ENCODE data around the gene LCE2B.
"Not testable (repeated sequence)": the region's sequence is repeated elsewhere in the genome, so short reads cannot be mapped to it uniquely, and the experiment has no call there.

Gene LCE2B

DNA sequence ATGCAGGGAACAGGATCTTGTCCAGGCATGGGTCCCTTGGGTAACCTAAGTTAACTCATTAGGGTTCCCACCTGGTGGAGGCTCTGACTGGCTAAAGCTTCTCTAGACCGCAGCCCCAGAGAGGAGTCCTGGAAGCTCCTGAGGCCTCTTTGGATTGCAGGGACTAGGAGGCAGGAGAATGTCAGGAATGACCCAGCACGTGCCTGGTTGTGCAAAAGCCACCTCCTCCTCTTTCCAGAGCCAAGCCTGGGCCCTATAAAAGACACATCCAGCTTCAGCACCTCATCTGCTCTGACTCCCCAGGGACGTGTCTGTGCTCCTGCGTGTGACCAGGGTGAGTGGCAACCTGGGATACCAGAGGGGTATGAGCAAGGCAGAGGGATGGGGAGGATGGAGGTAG lies at the start of gene LCE2B:
Gene LCE2B (plus strand): TSS at position 301 of the 400 bp plus-strand sequence. CDS start 721 bp downstream, outside the sequence.
- not testable (repeated sequence) for DNase-seq

DNA sequence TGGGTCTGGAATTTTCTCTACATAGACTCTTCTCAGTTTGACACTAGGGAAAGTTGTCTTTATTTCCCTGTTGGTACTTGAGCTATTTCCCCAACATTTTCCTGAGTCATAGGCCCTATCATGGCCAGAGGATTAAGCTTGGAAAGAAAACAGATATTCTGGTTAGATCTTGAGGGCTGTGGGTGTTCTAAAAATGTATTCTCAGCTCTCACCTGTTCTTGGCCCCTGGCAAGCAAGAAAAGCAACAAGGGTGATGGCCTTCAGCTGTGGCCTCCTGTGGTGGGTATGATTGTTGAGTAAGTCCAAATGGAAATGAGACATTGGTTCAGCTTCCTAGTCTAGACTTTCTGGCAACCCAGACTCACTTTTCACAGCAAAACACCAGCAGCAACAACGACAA lies 45.6 kb upstream of the LCE2B start:
- no peak for DNase-seq

DNA sequence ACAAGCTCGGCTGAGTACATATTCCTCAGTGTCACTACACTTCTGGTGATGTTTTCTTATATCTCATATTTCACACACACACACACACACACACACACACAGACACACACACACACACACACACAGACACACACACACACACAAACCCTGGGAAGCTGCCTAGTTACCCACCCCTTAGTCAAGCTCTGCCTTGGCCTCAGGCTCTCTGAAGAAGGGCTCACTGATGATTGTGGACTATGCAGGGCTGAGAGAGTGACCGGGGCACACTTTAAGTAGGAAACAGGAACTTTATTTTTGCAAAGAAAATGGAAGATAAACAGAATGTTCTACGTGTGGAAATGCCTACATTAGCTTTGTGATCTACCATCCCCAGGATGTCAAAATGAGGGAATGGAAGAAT lies 42.0 kb upstream of the LCE2B start:
- DNase-seq = no peak

DNA sequence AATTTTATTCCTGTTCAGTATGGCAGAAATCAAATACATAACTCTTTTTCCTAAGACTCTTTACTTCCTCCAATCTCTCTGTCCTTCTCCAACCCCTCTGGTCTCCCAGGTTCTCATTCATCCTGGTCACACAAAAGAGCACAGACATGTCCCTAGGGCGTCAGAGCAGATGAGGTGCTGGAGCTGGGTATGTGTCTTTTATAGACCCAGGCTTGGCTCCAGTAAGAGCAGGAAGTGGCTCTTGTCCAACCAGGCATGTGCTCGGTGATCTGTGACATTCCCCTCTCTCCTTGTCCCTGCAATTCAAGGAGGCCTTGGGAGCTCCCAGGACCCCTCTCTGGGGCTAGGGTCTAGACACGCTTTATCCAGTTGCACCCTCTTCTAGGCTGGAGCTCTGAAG lies 40.8 kb upstream of the LCE2B start:
- DNase-seq = no peak

- DNase-seq = no peak
Observed at GRCh38 chr1:152646656-152647055, 39.3 kb upstream of the LCE2B start.

GRCh38 chr1:152654110-152654509 lies 31.8 kb upstream of the LCE2B start:
- DNase-seq = peak; percentile 76

DNA sequence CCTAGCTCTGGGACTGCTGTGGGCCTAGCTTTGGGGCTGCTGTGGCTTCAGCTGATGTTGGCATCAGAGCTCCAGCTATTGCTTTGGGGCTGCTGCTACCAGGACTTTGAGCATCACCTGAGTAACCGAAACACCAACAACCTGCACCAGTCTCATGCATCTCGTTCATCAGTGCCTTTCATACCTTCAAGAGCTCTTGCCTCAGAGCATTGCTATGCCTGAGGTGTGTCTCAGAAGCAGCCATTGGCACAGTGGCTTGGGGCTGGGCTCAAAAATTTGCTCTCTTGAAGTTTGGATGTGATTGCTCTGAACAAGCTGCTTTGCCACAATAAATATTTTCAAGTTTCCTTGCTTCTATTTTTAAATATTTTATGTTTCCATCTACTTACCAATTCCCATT lies 29.5 kb upstream of the LCE2B start:
- no peak for DNase-seq

DNA sequence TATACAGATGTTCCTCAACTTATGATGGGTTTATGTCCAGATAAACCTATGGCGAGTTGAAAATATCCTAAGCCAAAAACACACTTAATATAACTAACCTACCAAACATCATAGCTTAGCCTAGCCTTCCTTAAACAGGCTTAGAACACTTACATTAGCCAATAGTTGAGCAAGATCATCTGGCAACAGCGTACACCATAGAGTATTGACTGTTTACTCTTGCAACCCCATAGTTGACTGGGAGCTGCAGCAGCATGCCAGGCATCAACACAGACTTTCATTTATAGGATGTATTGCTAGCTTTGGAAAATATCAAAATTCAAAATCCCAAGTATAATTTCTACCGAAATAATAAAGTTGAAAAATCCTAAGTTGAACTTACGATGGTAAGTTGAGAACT lies 28.2 kb upstream of the LCE2B start:
- DNase-seq = no peak

DNA sequence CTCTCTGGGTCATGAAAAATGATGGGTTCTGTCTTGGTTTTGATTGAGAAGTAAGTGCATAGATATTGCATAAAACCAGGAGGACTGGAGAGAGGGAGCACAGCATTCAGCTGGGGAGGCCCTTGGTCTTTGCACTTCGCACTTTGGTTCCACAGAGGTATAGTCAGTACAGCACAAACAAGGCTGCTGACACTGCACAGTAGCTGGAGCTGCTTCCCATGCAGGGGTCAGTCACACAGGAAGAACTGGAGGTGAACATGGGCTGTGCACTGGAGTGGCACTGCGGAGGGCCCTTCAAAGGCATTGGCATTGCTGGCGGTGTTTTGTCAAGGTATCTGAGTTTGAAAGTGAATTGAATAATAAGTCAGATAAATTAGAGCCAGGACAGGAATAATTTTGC lies 27.3 kb upstream of the LCE2B start:
- DNase-seq = no peak

- DNase-seq = no peak
Observed at GRCh38 chr1:152663098-152663497, 22.8 kb upstream of the LCE2B start, which contains the start of gene LCE2D. LCE2D (plus strand) TSS chr1:152663380; CDS start chr1:152664106, 726 bp downstream.

GRCh38 chr1:152666171-152666570 lies 19.8 kb upstream of the LCE2B start:
- DNase-seq = not testable (repeated sequence)

- DNase-seq = no peak
Observed at GRCh38 chr1:152667648-152668047, 18.3 kb upstream of the LCE2B start.

GRCh38 chr1:152673016-152673415 lies 12.9 kb upstream of the LCE2B start:
- no peak for DNase-seq

DNA sequence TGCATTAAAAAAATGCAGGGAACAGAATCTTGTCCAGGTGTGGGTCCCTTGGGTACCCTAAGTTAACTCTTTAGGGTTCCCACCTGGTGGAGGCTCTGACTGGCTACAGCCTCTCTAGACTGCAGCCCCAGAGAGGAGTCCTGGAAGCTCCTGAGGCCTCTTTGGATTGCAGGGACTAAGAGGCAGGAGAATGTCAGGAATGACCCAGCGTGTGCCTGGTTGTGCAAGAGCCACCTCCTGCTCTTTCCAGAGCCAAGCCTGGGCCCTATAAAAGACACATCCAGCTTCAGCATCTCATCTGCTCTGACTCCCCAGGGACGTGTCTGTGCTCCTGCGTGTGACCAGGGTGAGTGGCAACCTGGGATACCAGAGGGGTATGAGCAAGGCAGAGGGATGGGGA lies 10.9 kb upstream of the LCE2B start, which contains the start of gene LCE2C:
Gene LCE2C (plus strand): TSS at position 297 of the 400 bp plus-strand sequence. CDS start 737 bp downstream, outside the sequence.
- not testable (repeated sequence) for DNase-seq

GRCh38 chr1:152679459-152679858 lies 6.5 kb upstream of the LCE2B start:
- no peak for DNase-seq

- no peak for DNase-seq
Observed at GRCh38 chr1:152681616-152682015, 4.3 kb upstream of the LCE2B start.

DNA sequence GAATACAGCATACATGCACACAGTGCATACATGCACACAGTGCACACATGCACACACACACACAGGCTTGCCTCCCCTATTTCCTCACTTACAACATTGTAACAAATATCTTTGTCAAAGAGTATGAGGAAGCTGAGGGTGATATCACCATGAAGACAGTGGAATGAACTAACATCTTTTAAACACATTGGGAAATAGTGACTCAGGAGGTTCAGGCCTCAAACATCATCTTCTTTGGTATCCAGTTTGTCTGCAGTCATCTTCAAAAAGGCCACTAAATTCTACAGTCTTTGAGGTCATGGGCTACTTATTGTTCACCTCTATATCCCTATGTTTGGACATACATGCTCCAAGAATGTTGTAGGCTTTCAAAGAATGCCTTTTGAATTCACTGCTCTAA lies 2.1 kb upstream of the LCE2B start:
- DNase-seq = no peak

DNA sequence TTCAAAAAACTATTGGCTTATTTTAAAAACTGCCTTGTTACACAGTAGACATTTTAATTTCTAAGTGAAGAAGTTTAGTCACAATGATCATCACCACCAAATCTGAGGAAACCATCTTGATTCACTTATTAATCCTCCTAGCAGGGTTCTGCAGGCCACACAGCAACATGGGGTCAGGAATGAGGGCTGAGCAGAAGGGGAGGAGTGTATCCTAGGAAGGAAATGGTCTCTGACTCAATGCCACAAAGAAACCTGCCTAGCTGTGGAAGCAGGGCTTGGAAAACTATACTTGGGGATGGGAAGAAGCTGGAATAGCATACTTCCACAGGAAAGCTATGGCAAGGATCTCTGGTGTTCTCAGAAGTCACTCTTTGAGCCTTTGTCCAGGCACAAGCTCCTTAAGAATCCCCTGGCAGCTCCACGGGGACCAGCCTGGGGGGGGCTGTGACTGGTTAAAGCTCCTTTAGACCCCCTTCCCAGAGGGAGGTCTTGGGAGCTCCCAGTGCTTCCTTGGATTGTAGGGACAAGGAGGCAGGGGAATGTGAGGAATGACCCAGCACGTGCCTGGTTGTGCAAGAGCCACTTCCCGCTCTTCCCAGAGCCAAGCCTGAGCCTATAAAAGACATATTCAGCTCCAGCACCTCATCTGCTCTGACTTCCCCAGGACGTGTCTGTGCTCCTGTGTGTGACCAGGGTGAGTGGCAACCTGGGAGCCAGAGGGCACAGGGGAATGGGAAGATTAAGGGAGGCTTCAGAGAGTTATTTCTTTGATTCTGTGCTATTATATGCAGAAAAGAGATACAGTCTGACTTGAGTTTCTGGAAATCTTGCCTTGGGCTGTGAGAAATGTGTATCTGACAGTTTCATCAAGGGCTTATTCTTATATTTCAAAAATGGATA lies 12.0 kb downstream of the LCE2B start, which contains the start of gene LCE2A:
Gene LCE2A (plus strand): TSS at position 645 of the 900 bp plus-strand sequence. CDS start 557 bp downstream, outside the sequence.
- DNase-seq = no peak

DNA sequence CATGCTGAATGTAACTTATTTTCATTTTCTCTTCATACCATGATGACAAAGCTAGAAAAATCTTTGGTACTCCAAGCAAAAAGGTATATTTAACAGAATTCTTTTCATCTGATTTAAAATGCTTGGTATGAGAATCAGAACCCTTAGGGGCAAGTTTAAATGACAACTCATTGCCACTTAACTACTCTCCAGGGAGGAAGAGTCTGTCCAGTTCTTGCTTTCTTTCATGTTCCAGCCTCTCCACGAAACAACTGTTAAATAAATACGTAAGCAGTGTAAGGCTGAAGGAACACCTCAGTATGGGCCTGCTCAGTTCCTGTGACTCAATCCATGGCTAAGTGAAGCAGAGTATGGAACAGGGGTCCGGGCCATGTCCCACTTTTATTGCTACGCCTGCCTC lies 13.8 kb downstream of the LCE2B start:
- no peak for DNase-seq

GRCh38 chr1:152707860-152708259 lies 21.9 kb downstream of the LCE2B start, which contains the start of gene LCE4A:
LCE4A (plus strand) TSS chr1:152708160; CDS start chr1:152709076, 916 bp downstream.
- DNase-seq = no peak

- no peak for DNase-seq
Observed at GRCh38 chr1:152718238-152718637, 32.3 kb downstream of the LCE2B start.

DNA sequence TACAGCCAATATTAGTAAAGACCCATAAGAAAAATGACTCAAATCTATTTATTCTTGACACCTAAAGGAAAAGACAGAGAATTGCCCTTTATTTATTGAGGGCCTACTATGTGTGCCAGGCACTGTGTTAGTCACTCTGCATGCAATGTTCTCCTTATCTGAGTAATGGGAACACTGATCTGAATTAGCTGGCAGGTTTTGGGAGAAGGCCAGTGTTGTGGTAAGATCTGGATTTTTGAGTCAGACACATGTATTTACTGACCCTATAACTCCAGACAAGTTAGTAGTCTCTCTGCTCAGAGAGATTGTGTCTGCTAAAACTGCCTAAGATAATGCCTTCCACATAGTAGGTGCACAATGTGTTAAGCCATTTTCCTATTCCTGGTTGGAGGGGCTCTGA lies 39.3 kb downstream of the LCE2B start:
- DNase-seq = no peak

DNA sequence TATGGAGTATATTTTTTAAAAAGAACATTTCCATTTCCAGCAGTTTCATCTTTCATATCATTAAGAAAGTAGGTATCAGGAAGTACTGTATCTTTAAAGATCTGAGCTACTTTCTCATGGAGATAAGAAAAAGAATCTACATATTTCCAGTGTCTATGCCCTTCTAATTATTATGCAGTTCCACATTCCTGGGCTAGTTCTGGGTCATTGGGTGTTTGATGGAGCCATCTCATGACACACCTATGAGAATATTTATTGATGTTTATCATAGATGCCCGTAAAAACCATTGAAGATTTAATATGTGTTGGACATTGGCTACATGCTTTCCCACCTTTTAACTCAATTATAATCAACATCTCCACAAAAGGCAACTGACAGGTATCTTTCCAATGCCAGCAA lies 43.1 kb downstream of the LCE2B start:
- no peak for DNase-seq

GRCh38 chr1:152735648-152736047 lies 49.7 kb downstream of the LCE2B start:
- peak; percentile 4 for DNase-seq

Data from DMS53 (cell line).